T1000 (cell line): ENCODE data around the gene LYRM9.
"Not testable (repeated sequence)": the region's sequence is repeated elsewhere in the genome, so short reads cannot be mapped to it uniquely, and the experiment has no call there.

ENCODE experiments used
- DNase-seq: peaks from one replicate; lab custom pipeline; 2025; ENCODE audit warnings: mixed read lengths; lab: John Stamatoyannopoulos, UW

The LYRM9 gene

DNA sequence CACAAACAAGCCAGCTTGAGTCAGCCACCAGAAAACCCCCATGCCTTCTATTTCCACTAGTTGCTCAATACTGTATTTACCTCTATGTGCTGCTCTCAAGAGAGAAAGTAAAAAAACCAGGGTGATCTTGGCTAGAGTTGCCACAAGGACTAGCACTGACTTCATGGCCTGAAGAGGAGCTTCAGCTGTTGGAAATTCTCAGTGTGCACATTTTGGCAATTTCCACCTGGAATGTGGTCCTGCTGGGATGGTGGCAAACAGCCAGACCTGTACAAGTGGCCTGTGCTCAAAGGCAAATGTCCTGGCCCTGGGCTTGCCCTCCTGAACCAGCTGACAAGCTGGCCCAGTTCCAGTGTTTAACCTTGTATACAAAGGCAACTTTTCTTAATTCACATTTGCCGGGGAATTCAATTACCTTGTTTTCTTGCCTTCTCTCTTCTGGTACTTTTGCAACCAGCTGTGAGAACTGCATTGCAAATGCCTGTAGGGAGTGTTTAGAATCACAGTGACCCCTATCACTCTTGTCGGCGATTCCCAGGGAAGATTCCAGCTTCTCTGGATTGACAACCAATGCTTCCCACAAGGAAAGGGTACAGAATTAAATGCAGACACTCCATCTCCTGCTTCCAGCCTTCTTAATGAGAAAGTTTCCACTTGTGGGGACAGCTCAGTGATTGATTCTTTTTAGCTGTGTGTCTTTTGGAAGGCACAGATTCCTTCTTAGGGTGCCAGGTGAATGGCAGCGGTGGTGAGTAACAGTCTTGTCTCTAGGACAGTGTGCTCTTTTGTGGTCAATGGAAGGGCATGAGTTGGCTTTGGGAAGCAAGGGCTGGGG is 53.4 kb downstream of the LYRM9 start:
- DNase-seq, result not testable (repeated sequence)

DNA sequence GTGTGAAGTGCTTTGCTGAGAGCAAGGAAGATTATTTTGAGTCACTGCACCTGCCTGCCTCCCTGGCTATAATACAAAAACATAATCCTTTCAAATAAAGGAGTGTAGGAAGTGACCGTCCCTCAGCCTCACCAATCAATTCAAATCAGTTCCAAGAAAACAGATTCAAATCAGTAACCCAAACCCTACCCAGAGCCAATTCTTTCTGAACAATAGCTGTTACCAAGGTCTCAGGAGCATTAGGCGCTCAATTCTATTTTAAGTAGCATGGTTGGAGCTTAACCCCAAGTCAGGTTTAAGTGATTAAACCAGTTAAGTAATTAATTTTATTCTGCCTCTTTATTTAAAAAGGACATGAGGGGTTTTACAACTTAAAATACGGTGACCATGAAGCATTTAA is 54.6 kb downstream of the LYRM9 start:
- DNase-seq, result not testable (repeated sequence)

DNA sequence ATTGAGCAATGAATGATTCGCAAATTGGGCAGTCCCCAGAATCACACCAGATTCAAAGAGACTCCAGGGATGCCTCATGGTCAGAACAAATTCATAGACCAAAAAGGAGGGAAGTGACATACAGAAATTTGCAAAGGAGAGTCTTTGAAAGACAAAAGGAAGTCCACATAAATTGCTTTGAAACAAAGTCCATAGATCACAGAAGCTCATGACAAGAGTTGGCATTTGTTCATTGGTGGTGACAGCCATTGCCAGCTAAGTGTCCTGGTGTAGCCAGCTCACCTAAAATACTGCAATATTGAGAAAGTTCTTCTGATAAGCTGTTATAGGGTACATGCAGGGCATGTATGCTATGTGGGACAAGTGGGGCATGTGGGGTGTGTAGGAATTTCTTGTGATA is 55.4 kb downstream of the LYRM9 start:
- not testable (repeated sequence) for DNase-seq

DNA sequence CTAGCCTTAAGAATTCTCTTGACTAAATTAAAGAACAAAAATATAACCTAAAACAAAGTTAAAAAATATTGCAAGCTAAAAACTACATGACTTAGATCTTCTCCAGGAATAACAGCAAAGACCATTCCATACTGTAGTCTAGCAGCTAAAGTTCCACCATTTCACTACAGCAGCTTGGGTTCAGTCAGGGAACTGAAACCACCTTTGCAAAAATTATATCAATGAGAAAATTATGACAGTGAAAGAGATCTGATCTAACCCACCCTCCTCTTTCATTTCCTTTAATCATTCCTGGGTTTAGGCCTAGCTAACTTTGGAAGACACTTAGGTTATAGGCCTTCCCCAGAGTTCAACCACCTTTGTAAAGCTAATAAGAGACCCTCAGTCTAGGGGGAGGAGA is 56.5 kb downstream of the LYRM9 start:
- no peak for DNase-seq

DNA sequence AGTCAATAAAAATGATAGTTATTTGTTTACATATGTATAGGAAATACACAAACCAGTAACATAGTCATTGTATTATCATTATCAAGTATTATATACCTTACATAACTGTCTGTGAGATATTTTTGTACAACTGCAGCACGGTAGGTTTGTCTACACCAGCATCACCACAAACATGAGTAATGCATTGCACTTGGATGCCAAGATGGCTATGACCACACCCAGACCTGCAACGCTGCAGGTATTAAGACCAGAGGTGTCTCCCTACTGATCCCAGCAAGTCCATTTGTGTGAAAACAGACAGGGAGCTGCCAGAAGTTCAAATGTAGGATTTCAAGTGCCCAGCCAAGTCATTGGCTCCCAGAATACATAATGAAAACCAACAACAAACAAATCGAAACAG is 58.6 kb downstream of the LYRM9 start:
- DNase-seq, result no peak

DNA sequence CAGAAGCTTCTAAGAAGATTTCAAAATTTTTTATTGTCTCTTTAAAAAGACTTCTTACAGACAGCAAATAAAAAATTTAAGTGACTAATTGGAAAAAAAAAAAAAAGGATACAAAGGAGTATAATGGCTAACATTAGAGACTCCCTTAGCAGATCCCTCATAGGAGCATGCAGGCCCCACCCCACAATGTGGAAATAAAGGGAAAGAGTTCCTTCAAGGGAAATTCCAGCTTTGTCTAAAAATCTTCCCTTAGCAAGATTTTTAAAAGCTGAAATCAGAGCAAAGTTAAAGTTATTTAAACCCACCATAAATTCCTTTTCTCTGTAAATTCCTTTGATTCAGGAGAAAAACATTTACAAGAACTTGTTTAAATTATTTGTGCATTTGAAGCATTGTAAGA is 60.3 kb downstream of the LYRM9 start:
- no peak for DNase-seq

DNA sequence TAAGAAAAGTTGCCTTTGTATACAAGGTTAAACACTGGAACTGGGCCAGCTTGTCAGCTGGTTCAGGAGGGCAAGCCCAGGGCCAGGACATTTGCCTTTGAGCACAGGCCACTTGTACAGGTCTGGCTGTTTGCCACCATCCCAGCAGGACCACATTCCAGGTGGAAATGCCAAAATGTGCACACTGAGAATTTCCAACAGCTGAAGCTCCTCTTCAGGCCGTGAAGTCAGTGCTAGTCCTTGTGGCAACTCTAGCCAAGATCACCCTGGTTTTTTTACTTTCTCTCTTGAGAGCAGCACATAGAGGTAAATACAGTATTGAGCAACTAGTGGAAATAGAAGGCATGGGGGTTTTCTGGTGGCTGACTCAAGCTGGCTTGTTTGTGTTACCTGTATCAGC is 63.3 kb downstream of the LYRM9 start:
- not testable (repeated sequence) for DNase-seq

DNA sequence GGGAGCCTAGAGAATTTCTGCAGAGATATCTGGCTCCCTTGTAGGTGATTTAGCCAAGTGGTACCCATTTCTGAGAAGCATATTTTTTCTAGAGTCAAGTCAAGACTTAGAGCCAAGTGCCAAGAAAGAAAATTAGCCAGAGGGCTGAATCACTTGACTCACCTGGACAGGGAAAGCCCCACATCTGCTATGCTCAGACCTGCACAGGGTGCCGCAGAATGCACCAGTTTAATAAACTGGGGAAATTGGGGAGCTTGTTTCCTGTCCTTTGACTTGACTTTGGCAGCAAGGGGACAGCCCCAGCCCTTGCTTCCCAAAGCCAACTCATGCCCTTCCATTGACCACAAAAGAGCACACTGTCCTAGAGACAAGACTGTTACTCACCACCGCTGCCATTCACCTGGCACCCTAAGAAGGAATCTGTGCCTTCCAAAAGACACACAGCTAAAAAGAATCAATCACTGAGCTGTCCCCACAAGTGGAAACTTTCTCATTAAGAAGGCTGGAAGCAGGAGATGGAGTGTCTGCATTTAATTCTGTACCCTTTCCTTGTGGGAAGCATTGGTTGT is 63.9 kb downstream of the LYRM9 start:
- not testable (repeated sequence) for DNase-seq
